Neuronal stem cell (in vitro differentiated cells): Measurements from ENCODE around the gene ARF1.

ENCODE experiments used
- DNase-seq: peaks from one replicate; pipeline ENCODE4 v3.0.0-alpha.2; 2013; ENCODE audit warnings: low spot score
- H2AFZ ChIP-seq: one replicate; pipeline ENCODE4 v1.6.1; 2013; ENCODE audit warnings: mild to moderate bottlenecking, low read length, inconsistent platforms
- H2AK5ac ChIP-seq: 2 replicates; pipeline ENCODE4 v1.6.1; 2013; ENCODE audit warnings: low read depth, mild to moderate bottlenecking, inconsistent platforms, low read length, moderate library complexity, mixed read lengths
- H2BK120ac ChIP-seq: 2 replicates; pipeline ENCODE4 v1.6.1; 2013; ENCODE audit warnings: low read depth, mild to moderate bottlenecking, inconsistent platforms, low read length, moderate library complexity, mixed read lengths
- H2BK12ac ChIP-seq: one replicate; pipeline ENCODE4 v1.6.1; 2013; ENCODE audit warnings: low read length, inconsistent platforms
- H2BK15ac ChIP-seq: 2 replicates; pipeline ENCODE4 v1.6.1; 2013; ENCODE audit warnings: mild to moderate bottlenecking, low read length, inconsistent platforms, mixed read lengths
- H2BK5ac ChIP-seq: one replicate; pipeline ENCODE4 v1.6.1; 2013; ENCODE audit warnings: inconsistent platforms, mild to moderate bottlenecking, low read length, moderate library complexity
- H3K14ac ChIP-seq: one replicate; pipeline ENCODE4 v1.6.1; 2013; ENCODE audit warnings: low read length, inconsistent platforms
- H3K18ac ChIP-seq: 2 replicates; pipeline ENCODE4 v1.6.1; 2013; ENCODE audit warnings: low read length, inconsistent platforms
- H3K23ac ChIP-seq: 2 replicates; pipeline ENCODE4 v1.6.1; 2013; ENCODE audit warnings: low read depth, mild to moderate bottlenecking, mixed read lengths, low read length, inconsistent platforms; ENCODE audit not compliant: poor library complexity
- H3K27ac ChIP-seq: replicated peaks from 3 replicates; pipeline ENCODE4 v1.5.1; 2013; ENCODE audit warnings: low read length, inconsistent platforms
- H3K27me3 ChIP-seq, 3 experiments: 2 replicates each; pipeline ENCODE4 v1.6.1; 2013; ENCODE audit warnings: low read length in 3 of 3, mild to moderate bottlenecking in 2 of 3, inconsistent platforms in 1 of 3, low read depth in 1 of 3, mixed read lengths in 1 of 3, moderate library complexity in 1 of 3; ENCODE audit not compliant: control insufficient read depth in 3 of 3, insufficient read depth in 3 of 3
- H3K36me3 ChIP-seq, 2 donors: replicated peaks in 1 of 2; 2 replicates each; pipeline ENCODE4 v1.6.1; 2013; ENCODE audit warnings: low read length in 2 of 2; ENCODE audit not compliant: control insufficient read depth in 2 of 2, insufficient read depth in 2 of 2
- H3K4ac ChIP-seq: 2 replicates; pipeline ENCODE4 v1.6.1; 2013; ENCODE audit warnings: inconsistent platforms, mild to moderate bottlenecking, low read length, moderate library complexity
- H3K4me1 ChIP-seq, 2 donors: 1 replicate in 1 of 2; 2 replicates in 1 of 2; pipeline ENCODE4 v1.6.1; 2013; ENCODE audit warnings: low read length in 2 of 2, low read depth in 1 of 2; ENCODE audit not compliant: control insufficient read depth in 2 of 2, insufficient read depth in 1 of 2
- H3K4me2 ChIP-seq: one replicate; pipeline ENCODE4 v1.6.1; 2013; ENCODE audit warnings: mild to moderate bottlenecking, low read length, inconsistent platforms; ENCODE audit not compliant: insufficient read depth, poor library complexity, severe bottlenecking
- H3K4me3 ChIP-seq, 2 donors: 2 replicates each; pipeline ENCODE4 v1.5.1; 2013; ENCODE audit warnings: low read length in 2 of 2, mild to moderate bottlenecking in 2 of 2, inconsistent platforms in 1 of 2, moderate library complexity in 1 of 2
- H3K79me1 ChIP-seq: one replicate; pipeline ENCODE4 v1.6.1; 2013; ENCODE audit warnings: low read depth, mild to moderate bottlenecking, inconsistent platforms, low read length, moderate library complexity
- H3K9ac ChIP-seq: one replicate; pipeline ENCODE4 v1.6.1; 2013; ENCODE audit warnings: mild to moderate bottlenecking, low read depth, low read length, inconsistent platforms; ENCODE audit not compliant: poor library complexity
- H3K9me3 ChIP-seq, 2 donors: replicated peaks in 1 of 2; 2 replicates each; pipeline versions ENCODE3 to v1.6.1; 2013; ENCODE audit warnings: low read length in 2 of 2, mild to moderate bottlenecking in 2 of 2, inconsistent platforms in 1 of 2, low read depth in 1 of 2, mixed read lengths in 1 of 2, moderate library complexity in 1 of 2; ENCODE audit not compliant: control insufficient read depth in 2 of 2, insufficient read depth in 1 of 2
- H4K8ac ChIP-seq: one replicate; pipeline ENCODE4 v1.6.1; 2013; ENCODE audit warnings: low read depth, mild to moderate bottlenecking, inconsistent platforms, low read length, moderate library complexity
- H4K91ac ChIP-seq: one replicate; pipeline ENCODE4 v1.6.1; 2013; ENCODE audit warnings: low read length, low read depth, mild to moderate bottlenecking, inconsistent platforms; ENCODE audit not compliant: poor library complexity
- WGBS, 2 donors: extraction: QIAGEN DNeasy Blood & Tissue Kit; methylation state at CpG; one replicate each; pipeline ENCODE4 v1.1.7; 2013; ENCODE audit warnings: missing lambda C conversion rate in 2 of 2, mixed read lengths in 1 of 2; ENCODE audit not compliant: insufficient read length in 2 of 2, insufficient replicate concordance in 1 of 2; ENCODE audit errors: extremely low coverage in 2 of 2; 5-methylcytosine and 5-hydroxymethylcytosine counted together

The ARF1 gene

GRCh38 chr1:228125185-228125584 lies 42.7 kb downstream of the ARF1 start:
- H3K23ac ChIP-seq, result no peak overlapping the region
- H4K91ac ChIP-seq, result no peak overlapping the region
- no peak overlapping the region for H3K27ac ChIP-seq
- no peak overlapping the region for H3K4me2 ChIP-seq
- H3K36me3 ChIP-seq, result no peaks in the 10 kb centered on the region
- H3K18ac ChIP-seq, result no peak overlapping the region
- H3K27me3 ChIP-seq, result peaks cover 0 to 5% (median 3%) of the 10 kb centered on the region in 3 experiments
- no peak overlapping the region for H2BK5ac ChIP-seq
- H3K4ac ChIP-seq, result no peak overlapping the region
- H2BK12ac ChIP-seq, result no peak overlapping the region
- WGBS, 2 donors, result no CpG with 5 or more reads among the region's 5 CpGs
- no peak overlapping the region for H4K8ac ChIP-seq
- no peak overlapping the region for H2AK5ac ChIP-seq
- H3K14ac ChIP-seq, result no peak overlapping the region
- peak overlapping the region; percentile 2 for H2AFZ ChIP-seq
- no peak overlapping the region for H2BK120ac ChIP-seq
- H3K4me1 ChIP-seq, result peaks cover 0 to 3% of the 10 kb centered on the region in 2 donors
- no peak overlapping the region for H3K4me3 ChIP-seq
- no peak for DNase-seq
- no peaks in the 10 kb centered on the region for H3K79me1 ChIP-seq
- no peak overlapping the region for H2BK15ac ChIP-seq
- no peak overlapping the region for H3K9ac ChIP-seq
- H3K9me3 ChIP-seq, result peaks cover 0 to under 1% of the 10 kb centered on the region in 2 donors

GRCh38 chr1:228131766-228132165 lies 49.3 kb downstream of the ARF1 start:
- Histone ChIP-seq H3K36me3 (no peaks in the 10 kb centered on the region), H3K18ac (no peak overlapping the region), H3K4me1 (no peaks in the 10 kb centered on the region), H4K91ac (no peak overlapping the region), H3K27ac (no peak overlapping the region), H3K9me3 (no peaks in the 10 kb centered on the region), H3K4ac (no peak overlapping the region), H2BK12ac (no peak overlapping the region), H2AFZ (no peak overlapping the region), H3K79me1 (no peaks in the 10 kb centered on the region), H4K8ac (no peak overlapping the region), H2BK15ac (no peak overlapping the region), H3K23ac (no peak overlapping the region), H3K4me3 (no peak overlapping the region), H3K9ac (no peak overlapping the region), H3K27me3 (peaks cover 0 to 49% (median 19%) of the 10 kb centered on the region in 3 experiments), H2BK120ac (no peak overlapping the region), H2AK5ac (no peak overlapping the region), H3K4me2 (no peak overlapping the region), H2BK5ac (no peak overlapping the region), H3K14ac (no peak overlapping the region)
- WGBS, 2 donors, result no CpG with 5 or more reads among the region's 2 CpGs
- no peak for DNase-seq

- H2BK15ac ChIP-seq, result no peak overlapping the region
- H2BK12ac ChIP-seq, result no peak overlapping the region
- H3K27ac ChIP-seq, result no peak overlapping the region
- H2AFZ ChIP-seq, result no peak overlapping the region
- H2BK5ac ChIP-seq, result no peak overlapping the region
- peaks cover 0 to 54% (median 22%) of the 10 kb centered on the region in 3 experiments for H3K27me3 ChIP-seq
- H3K4me3 ChIP-seq, result no peak overlapping the region
- H3K9ac ChIP-seq, result no peak overlapping the region
- H3K14ac ChIP-seq, result no peak overlapping the region
- H4K91ac ChIP-seq, result no peak overlapping the region
- H3K23ac ChIP-seq, result no peak overlapping the region
- H2BK120ac ChIP-seq, result no peak overlapping the region
- no peak overlapping the region for H2AK5ac ChIP-seq
- no peaks in the 10 kb centered on the region for H3K79me1 ChIP-seq
- H4K8ac ChIP-seq, result no peak overlapping the region
- H3K4ac ChIP-seq, result no peak overlapping the region
- no peaks in the 10 kb centered on the region for H3K9me3 ChIP-seq
- no peak for DNase-seq
- no peaks in the 10 kb centered on the region for H3K4me1 ChIP-seq
- H3K18ac ChIP-seq, result no peak overlapping the region
- no peak overlapping the region for H3K4me2 ChIP-seq
- WGBS, 2 donors, result no CpG with 5 or more reads among the region's 12 CpGs
- H3K36me3 ChIP-seq, result no peaks in the 10 kb centered on the region
These were observed 52.1 kb downstream of the ARF1 start for GRCh38 chr1:228134591-228134990.

- Histone ChIP-seq H3K9ac (no peak overlapping the region), H3K14ac (no peak overlapping the region), H2AFZ (no peak overlapping the region), H3K4me1 (peaks cover 6 to 7% of the 10 kb centered on the region in 2 donors), H3K36me3 (peaks cover 0 to 6% of the 10 kb centered on the region in 2 donors), H3K4ac (no peak overlapping the region), H3K4me2 (no peak overlapping the region), H4K8ac (no peak overlapping the region), H4K91ac (no peak overlapping the region), H3K9me3 (no peaks in the 10 kb centered on the region), H2BK15ac (no peak overlapping the region), H3K4me3 (no peak overlapping the region), H2AK5ac (no peak overlapping the region), H3K27me3 (peaks cover 0 to 46% (median 21%) of the 10 kb centered on the region in 3 experiments), H2BK120ac (no peak overlapping the region), H3K27ac (no peak overlapping the region), H3K23ac (no peak overlapping the region), H3K18ac (no peak overlapping the region), H2BK12ac (no peak overlapping the region), H3K79me1 (peaks cover 12% of the 10 kb centered on the region), H2BK5ac (no peak overlapping the region)
- DNase-seq, result no peak
- WGBS, 2 donors, result no CpG with 5 or more reads among the region's 1 CpG
These were observed 54.4 kb downstream of the ARF1 start for GRCh38 chr1:228136901-228137300.
